Right atrium auricular region (tissue), 2 donors: Measurements from ENCODE around the gene SLC25A25. TPM values are rescaled to one million over a fixed set of nuclear protein-coding genes. Genes with fewer than 3 reads are reported as not detected.

Experiments used
- DNase-seq: peaks from one replicate; pipeline ENCODE4 v3.0.0-alpha.2; 2019; ENCODE audit warnings: low spot score
- H3K27ac ChIP-seq, 2 donors: fragments of 200-600 bp; sonication (generic); 1 replicate in 1 of 2; 2 replicates in 1 of 2; pipeline ENCODE4 v1.5.1; 2016 to 2019
- H3K27me3 ChIP-seq, 2 donors: fragments of 200-600 bp; sonication (generic); one replicate each; pipeline versions ENCODE4 v1.5.1 to v1.6.0; 2017 to 2019
- H3K36me3 ChIP-seq: fragments of 200-600 bp; sonication (generic); one replicate; pipeline ENCODE4 v1.5.1; 2016
- H3K4me1 ChIP-seq, 2 donors: fragments of 200-600 bp; sonication (generic); one replicate each; pipeline versions ENCODE4 v1.5.1 to v1.6.0; 2017 to 2019
- H3K4me3 ChIP-seq, 2 donors: fragments of 200-600 bp; sonication (generic); 1 replicate in 1 of 2; 2 replicates in 1 of 2; pipeline ENCODE4 v1.5.1; 2017 to 2019; ENCODE audit warnings: mild to moderate bottlenecking in 1 of 2, moderate library complexity in 1 of 2
- H3K9me3 ChIP-seq, 2 donors: fragments of 200-600 bp; sonication (generic); one replicate each; pipeline ENCODE4 v1.5.1; 2019
- total RNA-seq, 2 donors: library from RNA; depleted of rRNA; stranded (reverse); fragments of >200 nt; gene quantifications; one replicate each; pipeline ENCODE4 v1.1.0, GENCODE V29; 2016
- TF ChIP-seq, protein P1 (sequence below), 2 donors: fragments of 200-600 bp; sonication (generic); IDR thresholded peaks; one replicate each; pipeline ENCODE4 v1.5.1; 2019; ENCODE audit warnings: antibody characterized with exemption in 2 of 2

The SLC25A25 gene
- total RNA-seq, 2 donors from 2014 or later, result 8.2 to 11.8 TPM

DNA sequence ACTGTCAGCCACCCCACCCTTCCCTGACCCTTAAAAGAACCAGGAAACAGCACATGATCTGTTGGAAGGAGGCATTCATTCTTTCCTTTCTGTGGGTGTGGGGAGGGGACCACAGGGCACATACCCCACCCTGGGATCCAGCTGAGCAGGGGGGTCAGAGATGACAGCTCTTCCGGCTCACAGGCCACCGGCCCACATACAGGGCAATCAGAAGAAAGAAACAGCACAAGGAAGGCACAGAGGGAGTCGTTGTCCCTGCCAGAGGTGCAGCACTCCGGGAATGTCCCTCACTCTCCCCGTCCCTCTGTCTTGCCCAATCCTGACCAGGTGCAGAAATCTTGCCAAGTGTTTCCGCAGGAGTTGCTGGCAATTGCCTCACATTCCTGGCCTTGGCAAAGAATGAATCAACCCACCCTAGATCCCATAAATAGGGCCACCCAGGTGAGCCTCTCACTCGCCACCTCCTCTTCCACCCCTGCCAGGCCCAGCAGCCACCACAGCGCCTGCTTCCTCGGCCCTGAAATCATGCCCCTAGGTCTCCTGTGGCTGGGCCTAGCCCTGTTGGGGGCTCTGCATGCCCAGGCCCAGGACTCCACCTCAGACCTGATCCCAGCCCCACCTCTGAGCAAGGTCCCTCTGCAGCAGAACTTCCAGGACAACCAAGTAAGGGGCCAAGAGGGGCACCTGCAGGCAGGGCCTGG, 81.1 kb downstream of the SLC25A25 start, which contains the start of gene LCN2:
Gene LCN2 (plus strand): TSS at position 453 of the 701 bp plus-strand sequence. CDS start 73 bp downstream, at position 526.
- Histone ChIP-seq H3K4me3 (no peak within 1 kb of the TSS), H3K4me1 (peaks cover 0 to 8% of the 10 kb centered on the region in 2 donors)

DNA sequence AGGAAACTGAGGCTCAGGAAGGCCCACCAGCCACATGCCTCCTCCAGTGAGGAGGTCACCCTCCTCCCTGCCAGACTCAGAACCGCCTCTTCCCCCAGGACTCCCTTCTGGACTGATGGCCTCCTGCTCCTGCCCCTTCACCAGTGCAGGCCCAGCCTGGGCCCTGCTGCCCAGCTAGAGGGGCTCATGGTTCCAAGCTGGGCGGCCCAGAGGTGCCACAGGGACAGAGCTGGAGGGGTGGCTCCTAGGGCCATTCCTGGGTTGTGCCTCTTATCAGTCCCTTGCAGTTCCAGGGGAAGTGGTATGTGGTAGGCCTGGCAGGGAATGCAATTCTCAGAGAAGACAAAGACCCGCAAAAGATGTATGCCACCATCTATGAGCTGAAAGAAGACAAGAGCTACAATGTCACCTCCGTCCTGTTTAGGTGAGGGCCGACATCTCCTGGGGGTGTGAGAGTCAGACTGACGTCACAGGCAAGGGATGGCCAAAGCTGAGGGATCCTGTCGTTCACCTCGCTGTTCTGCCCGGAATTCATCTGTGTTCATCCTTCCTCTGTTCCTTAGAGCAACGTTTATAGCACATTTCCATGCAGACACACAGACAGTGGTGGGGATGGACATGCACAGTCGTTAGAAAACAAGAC, 82.0 kb downstream of the SLC25A25 start:
- no peaks in the 10 kb centered on the region for H3K27me3 ChIP-seq
- DNase-seq, result no peak
- TF ChIP-seq, protein P1, sequence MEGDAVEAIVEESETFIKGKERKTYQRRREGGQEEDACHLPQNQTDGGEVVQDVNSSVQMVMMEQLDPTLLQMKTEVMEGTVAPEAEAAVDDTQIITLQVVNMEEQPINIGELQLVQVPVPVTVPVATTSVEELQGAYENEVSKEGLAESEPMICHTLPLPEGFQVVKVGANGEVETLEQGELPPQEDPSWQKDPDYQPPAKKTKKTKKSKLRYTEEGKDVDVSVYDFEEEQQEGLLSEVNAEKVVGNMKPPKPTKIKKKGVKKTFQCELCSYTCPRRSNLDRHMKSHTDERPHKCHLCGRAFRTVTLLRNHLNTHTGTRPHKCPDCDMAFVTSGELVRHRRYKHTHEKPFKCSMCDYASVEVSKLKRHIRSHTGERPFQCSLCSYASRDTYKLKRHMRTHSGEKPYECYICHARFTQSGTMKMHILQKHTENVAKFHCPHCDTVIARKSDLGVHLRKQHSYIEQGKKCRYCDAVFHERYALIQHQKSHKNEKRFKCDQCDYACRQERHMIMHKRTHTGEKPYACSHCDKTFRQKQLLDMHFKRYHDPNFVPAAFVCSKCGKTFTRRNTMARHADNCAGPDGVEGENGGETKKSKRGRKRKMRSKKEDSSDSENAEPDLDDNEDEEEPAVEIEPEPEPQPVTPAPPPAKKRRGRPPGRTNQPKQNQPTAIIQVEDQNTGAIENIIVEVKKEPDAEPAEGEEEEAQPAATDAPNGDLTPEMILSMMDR (IDR thresholded peaks at IDR 0.05), result no peak
- H3K36me3 ChIP-seq, result no peaks in the 10 kb centered on the region
- no peak overlapping the region for H3K27ac ChIP-seq
- H3K9me3 ChIP-seq, result no peaks in the 10 kb centered on the region
- H3K4me1 ChIP-seq, result peaks cover 0 to 8% of the 10 kb centered on the region in 2 donors
- H3K4me3 ChIP-seq, result no peak overlapping the region

More for the DNA sequence above, 81.1 kb downstream of the SLC25A25 start, which contains the start of gene LCN2:
- Histone ChIP-seq H3K36me3 (no peaks in the 10 kb centered on the region), H3K9me3 (no peaks in the 10 kb centered on the region), H3K27me3 (no peaks in the 10 kb centered on the region), H3K27ac (no peak within 1 kb of the TSS)
- TF ChIP-seq, protein P1 (IDR thresholded peaks at IDR 0.05), result no peak
- no peak for DNase-seq

DNA sequence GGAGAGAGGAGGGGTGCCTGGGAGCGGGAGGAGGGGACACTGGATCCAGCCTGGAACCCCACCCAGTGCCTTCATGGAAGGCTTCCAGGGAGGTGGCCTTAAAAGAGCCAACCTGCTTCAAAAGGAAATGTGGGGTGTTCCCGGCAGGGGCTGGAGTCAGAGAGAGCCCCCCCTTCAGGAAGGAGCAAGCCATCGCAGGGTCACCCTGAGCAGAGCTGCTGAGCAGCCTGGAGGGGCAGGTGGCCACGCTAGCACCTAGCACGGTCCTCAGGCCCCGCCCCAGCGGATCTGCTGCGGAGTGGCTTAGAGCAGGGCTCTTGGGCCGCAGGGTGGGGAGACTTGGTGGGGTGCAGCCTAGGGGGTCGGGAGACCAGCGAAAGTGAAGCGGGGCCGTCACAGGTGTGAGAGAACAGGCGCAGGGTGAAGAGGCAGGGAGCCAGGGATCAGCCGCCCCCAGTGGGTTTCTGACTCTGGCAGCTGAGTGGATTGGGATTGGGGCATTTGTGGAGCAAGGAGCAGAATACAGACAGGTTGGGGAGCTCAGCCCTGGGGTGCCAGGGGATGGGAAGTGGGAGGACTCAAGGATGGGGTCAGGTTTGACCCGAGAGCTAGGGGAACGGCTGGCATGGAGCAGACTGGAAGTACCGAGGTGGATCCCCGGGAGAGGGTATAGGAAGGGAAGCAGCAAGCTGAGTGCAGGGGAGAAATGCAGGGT, 82.7 kb downstream of the SLC25A25 start:
- Histone ChIP-seq H3K9me3 (no peaks in the 10 kb centered on the region), H3K4me1 (peaks cover 0 to 8% of the 10 kb centered on the region in 2 donors), H3K4me3 (no peak overlapping the region), H3K27me3 (no peaks in the 10 kb centered on the region), H3K27ac (no peak overlapping the region), H3K36me3 (no peaks in the 10 kb centered on the region)
- DNase-seq, result no peak
- TF ChIP-seq, protein P1 (IDR thresholded peaks at IDR 0.05), result no peak

DNA sequence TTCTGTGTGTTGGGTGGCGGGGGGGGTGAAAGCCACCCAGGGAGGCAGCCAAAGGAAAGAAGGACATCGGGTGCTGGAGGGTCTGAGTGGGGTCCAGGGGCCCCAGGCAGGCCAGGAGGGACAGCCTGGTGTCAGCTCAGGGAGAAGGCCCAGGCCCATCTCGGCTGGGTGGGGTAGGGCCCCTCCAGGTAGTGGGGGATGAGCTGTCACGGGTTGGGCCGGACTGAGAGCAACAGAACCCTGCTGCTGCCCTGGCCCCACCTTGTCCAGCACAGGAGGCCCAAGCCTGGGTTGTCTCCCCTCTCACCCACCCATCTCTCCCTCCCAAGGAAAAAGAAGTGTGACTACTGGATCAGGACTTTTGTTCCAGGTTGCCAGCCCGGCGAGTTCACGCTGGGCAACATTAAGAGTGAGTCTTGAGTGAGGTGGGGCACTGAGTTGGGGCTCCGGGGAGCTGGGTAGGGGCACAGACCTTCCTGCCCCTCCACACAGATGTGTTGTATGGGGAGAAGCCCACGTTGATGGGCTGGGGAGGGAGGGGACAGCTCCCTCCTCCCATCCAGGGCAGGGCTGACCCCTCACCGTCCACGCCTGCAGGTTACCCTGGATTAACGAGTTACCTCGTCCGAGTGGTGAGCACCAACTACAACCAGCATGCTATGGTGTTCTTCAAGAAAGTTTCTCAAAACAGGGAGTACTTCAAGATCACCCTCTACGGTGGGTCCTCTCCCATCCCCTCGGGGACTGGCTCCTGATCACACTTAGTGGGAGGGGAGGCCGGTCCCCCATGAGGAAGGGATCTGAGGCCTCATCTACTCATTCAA, 83.5 kb downstream of the SLC25A25 start:
- H3K36me3 ChIP-seq, result no peaks in the 10 kb centered on the region
- no peak overlapping the region for H3K4me3 ChIP-seq
- no peak for DNase-seq
- TF ChIP-seq, protein P1 (IDR thresholded peaks at IDR 0.05), result no peak
- no peaks in the 10 kb centered on the region for H3K9me3 ChIP-seq
- no peak overlapping the region for H3K27ac ChIP-seq
- peaks cover 0 to 8% of the 10 kb centered on the region in 2 donors for H3K4me1 ChIP-seq
- H3K27me3 ChIP-seq, result no peaks in the 10 kb centered on the region
